IPS DF 4.7 (cell line): ENCODE measurements around the gene FGF6.
"Not testable (repeated sequence)": the region's sequence is repeated elsewhere in the genome, so short reads cannot be mapped to it uniquely, and the experiment has no call there.

Experiments
- DNase-seq: peaks from one replicate; pipeline ENCODE4 v3.0.0-alpha.2; 2013; ENCODE audit warnings: low spot score; ENCODE audit errors: extremely low read depth

FGF6 gene

DNA sequence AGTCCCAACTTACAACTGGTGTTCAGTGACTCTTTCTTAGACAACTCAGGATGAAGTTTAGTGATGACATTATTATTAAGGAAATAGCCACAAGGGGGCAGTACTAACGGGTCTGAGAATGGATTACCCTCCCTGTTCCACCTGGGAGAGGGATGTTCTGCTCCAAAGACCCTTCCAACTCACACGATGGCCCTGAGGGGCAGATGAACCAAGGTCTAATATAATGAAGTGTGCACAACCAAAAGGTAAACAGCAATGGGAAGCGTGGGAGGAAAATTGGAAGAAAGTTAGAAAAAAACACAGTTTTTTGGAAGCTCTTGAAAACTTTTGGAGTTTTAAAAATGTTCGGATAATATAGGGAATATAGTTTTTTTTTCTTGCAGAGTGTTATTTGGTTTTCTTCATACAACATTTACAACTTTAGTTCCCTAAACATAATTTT is 24.0 kb downstream of the FGF6 start:
- no peak for DNase-seq

DNA sequence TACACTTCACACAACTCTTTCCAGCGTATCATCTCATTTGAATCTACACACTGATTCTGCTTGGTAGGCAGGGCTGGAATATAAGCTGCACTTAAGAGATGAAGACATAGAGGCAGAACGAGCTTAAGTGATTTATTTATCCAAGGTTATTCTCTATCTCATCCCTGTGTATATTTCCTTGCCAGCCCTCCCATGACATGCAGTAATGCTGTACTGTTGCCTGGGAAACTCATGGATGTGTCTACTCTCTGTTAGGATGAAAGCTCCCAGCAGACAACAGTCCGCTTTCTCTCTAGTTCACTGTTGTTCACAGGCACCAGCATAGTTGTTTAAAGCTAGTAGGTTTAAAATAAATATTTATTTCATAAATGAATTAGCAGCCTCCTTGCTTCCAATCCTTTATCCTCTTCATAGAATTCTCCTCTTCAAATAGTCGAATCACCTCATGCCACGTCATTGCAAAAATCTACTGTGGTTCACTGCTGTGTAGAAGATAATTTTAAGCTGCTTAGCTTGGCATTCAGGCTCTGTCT is 25.4 kb downstream of the FGF6 start:
- DNase-seq: no peak

- no peak for DNase-seq
These were observed 26.7 kb downstream of the FGF6 start for GRCh38 chr12:4418913-4419312.

GRCh38 chr12:4417936-4418335 is 27.7 kb downstream of the FGF6 start:
- DNase-seq: no peak

DNA sequence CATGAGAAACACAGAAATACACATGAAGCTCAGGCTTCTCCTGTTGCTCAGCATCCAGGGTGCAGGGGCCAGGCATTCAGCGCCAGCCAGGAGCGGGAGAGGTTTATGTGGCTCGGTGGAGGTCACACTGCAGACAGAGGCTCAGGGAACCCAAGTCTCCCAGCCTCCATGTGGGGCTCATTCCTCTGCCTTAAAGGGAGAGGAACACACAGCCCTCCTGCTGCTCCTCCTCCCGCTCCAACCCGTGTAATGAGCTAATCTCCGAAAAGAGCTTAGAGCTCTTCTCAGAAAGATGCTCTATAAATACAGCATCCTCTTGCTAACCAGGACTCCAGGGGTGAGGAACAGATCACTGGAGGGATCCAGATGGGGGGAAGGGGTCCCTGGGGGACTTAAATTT is 28.2 kb downstream of the FGF6 start:
- DNase-seq: no peak

DNA sequence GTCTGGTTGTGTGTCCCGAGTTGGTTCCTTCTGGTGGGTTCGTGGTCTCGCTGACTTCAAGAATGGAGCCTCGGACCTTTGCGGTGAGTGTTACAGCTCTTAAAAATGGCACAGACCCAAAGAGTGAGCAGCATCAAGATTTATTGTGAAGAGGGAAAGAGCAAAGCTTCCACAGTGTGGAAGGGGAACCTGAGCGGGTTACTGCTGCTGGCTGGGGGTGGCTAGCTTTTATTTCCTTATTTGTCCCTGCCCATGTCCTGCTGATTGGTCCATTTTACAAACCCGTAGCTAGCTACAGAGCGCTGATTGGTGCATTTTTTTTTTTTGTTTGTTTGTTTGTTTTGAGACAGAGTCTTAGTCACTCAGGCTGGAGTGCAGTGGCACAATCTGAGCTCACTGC is 29.3 kb downstream of the FGF6 start:
- no peak for DNase-seq

- no peak for DNase-seq
These were observed 33.1 kb downstream of the FGF6 start for GRCh38 chr12:4412465-4412864.

DNA sequence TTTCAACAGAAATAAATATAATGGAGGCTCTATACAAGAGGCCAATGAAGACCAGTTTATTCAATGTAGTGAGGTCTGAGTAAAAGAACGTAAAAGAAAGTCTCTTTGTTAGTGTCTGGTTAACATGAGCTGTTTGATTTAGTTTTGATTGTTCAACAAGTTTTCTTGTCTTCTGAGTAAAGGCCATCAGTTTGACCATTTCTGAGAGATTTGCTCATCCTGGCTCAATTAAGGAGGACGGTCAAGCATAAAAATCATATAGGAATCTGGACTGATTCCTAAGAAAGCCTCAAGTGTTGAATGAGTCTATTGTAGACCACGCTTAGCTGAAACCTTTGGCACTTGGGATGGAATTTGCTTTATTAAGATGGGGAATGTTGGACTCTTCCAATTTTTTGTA is 33.6 kb downstream of the FGF6 start:
- DNase-seq: no peak

- no peak for DNase-seq
These were observed 38.5 kb downstream of the FGF6 start for GRCh38 chr12:4407136-4407535.

DNA sequence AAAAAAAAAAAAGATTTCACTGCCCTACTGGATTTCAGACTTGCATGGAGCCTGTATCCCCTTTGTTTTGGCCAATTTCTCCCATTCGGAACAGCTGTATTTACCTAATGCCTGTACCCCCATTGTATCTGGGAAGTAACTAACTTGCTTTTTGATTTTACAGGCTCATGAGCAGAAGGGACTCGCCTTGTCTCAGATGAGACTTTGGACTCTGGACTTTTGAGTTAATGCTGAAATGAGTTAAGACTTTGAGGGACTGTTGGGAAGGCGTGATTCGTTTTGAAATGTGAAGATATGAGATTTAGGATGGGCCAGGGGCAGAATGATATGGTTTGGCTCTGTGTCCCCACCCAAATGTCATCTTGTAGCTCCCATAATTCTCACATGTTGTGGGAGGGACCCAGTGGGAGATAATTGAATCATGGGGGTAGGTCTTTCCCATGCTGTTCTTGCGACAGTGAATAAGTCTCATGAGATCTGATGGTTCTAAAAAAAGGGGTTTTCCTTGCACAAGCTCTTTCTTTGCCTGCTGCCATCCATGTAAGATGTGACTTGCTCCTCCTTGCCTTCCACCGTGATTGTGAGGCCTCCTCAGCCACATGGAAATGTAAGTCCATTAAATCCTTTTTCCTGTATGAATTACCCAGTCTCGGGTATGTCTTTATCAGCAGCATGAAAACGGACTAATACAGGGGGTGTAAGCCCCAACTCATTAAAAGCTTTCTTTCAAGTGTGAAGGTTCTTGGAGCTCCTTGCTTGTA is 40.6 kb downstream of the FGF6 start:
- DNase-seq: not testable (repeated sequence)

DNA sequence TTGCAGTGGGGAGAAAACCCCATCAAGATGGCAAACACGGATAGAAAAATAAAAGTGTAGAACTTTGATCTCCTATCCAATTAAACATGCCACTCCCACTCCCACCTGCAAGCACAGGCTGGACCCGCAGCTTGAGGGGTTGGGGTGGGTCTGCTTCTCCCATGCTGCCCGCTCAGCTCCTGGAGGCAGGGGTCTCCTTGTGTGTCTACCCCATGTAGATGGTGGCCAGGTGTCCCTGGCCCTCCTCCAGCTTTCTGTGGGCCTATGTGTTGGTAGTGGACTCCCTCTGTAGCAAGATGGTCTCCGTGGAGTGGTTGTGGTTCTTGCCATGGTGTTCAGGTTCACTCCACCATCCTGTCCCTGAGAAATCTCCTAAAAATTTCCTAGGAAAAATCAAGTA is 42.6 kb downstream of the FGF6 start:
- no peak for DNase-seq

GRCh38 chr12:4401117-4401516 is 44.5 kb downstream of the FGF6 start:
- DNase-seq: no peak

DNA sequence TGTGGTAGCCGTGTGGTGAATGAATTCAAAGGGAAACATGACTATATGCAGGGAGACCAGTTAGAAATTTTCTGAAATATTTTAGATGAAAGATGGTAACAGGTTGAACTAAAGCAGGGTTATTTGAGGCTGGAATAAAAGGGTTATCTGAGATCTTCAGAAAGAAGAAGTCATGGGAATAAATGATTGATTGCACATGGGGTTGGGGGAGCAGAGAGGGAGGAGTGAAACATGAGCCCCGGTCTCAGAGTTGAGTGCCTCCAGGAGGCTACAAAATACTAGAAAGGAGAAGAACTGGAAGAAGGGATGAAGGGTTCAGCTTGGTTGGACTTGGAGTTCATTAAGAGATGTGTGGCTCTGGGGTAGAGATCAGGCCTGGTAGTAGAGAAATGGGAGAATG is 49.8 kb downstream of the FGF6 start:
- no peak for DNase-seq

DNA sequence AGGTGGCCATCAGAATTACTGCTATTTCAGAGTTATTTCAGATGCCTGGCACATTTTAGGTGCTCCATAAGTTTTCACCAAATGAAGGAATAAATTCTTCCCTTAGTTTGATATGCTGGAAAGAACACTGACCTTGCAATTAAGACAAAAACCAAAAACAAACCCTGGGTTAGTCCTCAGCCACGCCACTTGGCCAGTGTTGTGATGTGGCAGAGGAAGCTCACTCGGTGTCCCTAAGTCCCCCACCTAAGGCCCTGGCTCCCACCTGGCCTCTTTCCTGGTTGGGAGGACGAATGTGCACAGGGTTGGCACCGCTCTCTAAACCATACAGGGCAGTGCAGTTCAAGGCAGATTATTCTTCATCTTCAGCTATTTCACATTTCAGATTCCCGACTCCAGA is 52.4 kb downstream of the FGF6 start:
- no peak for DNase-seq

DNA sequence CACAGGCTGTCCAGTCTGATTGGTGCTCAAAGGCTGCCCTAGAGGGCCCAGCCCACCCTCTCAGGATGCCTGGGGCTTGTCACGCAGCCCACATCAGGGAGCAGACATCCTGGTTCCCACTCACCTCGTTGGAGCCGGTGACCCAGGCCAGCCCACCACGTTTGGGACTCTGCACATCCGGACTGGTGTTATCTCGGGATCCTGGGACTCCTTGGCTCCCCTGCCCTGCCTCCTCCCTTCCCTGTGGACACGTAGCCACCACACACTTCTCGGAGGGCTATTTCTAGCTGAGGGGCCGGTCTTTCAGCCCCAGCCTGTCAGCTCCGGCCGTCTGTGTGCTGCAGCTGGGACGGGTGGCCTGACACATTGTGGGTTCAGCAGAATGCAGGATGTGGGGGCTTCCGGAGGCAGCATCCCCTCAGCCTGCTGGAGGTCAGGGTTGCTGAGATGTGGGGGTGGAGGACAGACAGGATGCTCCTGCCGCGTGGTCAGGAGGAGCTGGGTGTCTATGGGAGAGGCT is 53.3 kb downstream of the FGF6 start:
- no peak for DNase-seq

GRCh38 chr12:4388662-4389061 is 57.0 kb downstream of the FGF6 start:
- DNase-seq: no peak

DNA sequence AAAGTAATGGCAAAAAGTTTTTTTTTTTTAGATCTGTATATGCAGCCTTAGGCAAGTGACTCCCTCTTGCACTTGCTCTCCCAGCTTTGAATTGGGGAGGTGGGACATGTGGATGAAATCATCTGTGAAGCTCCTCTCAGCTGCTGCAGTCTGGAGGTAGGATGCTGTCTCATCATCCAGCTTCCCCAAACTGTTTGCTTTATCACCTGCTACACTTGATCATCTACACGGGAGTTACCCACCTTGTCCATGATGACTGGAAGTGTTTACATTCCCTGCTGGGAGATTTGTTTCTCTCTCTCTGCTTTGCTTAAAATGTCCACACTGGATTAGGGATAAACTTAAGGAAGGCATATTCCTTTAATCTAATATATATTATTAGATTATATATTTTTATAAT is 57.6 kb downstream of the FGF6 start:
- no peak for DNase-seq

DNA sequence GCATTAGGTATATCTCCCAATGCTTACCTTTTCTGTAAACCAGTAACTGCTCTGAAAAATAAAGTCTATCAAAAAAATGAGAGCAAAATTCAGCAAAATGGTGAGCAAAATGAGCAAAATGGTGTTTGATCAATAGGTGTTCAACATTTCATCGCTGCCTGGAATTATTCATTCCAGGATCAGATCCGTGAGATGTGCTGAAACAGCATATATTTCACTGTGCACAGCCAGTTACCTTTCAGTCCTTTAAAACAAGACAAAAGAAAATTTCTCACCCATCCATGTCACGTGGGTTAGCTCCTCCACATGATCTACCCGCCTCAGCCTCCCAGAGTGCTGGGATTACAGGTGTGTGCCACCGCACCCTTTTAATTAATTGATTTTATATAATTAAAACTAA is 58.0 kb downstream of the FGF6 start:
- DNase-seq: no peak

DNA sequence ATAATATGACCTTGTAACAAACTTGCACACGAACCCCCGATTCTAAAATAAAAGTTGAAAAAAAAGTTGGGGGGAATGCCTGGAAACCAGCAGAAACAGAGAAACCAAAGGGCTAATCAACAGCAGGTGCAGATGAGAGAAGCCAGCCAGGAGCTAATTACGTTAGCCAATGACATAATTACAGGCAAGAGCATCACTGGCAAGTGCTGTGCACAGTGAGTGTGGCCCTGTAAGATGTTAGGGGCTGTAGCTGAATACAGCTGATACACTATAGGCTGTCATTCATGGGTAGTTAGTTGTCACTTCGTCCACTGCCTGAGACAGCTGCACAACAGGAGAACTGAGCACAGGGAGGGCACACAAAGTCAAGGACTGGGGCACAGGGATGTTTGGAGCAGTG is 58.8 kb downstream of the FGF6 start:
- no peak for DNase-seq
